ENCODE data around the gene TIMELESS. TPM values are rescaled to one million over a fixed set of nuclear protein-coding genes. Genes with fewer than 3 reads are reported as not detected.
"Not testable (repeated sequence)": the region's sequence is repeated elsewhere in the genome, so short reads cannot be mapped to it uniquely, and the experiment has no call there.

The TIMELESS gene
- total RNA-seq, 1 experiment from 2014 or later: 43.2 TPM

- no TSS peak for BruUV-seq (replicated peaks)
- CTCF ChIA-PET: no interaction called here
- H3K27me3 ChIP-seq (replicated peaks; ENCODE audit: control insufficient read depth, insufficient read depth, low read length): no peaks in the 10 kb centered on the region
- Mint-ChIP-seq H3K27me3 (ENCODE audit: insufficient read depth, unreplicated experiment) (no peaks in the 10 kb centered on the region), H3K4me3 (ENCODE audit: unreplicated experiment) (no peak overlapping the region), H3K36me3 (ENCODE audit: insufficient read depth, unreplicated experiment) (peaks cover 9% of the 10 kb centered on the region), H3K9me3 (ENCODE audit: unreplicated experiment) (no peaks in the 10 kb centered on the region), H3K4me1 (ENCODE audit: low read depth, unreplicated experiment) (no peaks in the 10 kb centered on the region), H3K27ac (ENCODE audit: unreplicated experiment) (no peak overlapping the region)
- H3K36me3 ChIP-seq (ENCODE audit: control insufficient read depth, insufficient read depth, low read length): no peaks in the 10 kb centered on the region
- TF ChIP-seq CTCF (IDR thresholded peaks at IDR 0.05; ENCODE audit: insufficient read depth in 1 of 2, low read depth in 1 of 2, low read length in 1 of 2, severe bottlenecking in 1 of 2, unreplicated experiment in 1 of 2): no peak
- intact Hi-C loops (cut with micrococcal nuclease; ENCODE audit: unreplicated experiment): no loop called here
- DNase-seq: no peak
- H3K9me3 ChIP-seq: no peaks in the 10 kb centered on the region
- POLR2A ChIA-PET: no interaction called here
- no peak overlapping the region for H3K4me3 ChIP-seq (ENCODE audit: low read depth, low read length)
- no peaks in the 10 kb centered on the region for H3K4me1 ChIP-seq
Measured at GRCh38 chr12:56408799-56409417, 40.3 kb downstream of the TIMELESS start.

GRCh38 chr12:56404227-56404626, 45.0 kb downstream of the TIMELESS start:
- POLR2A ChIA-PET; H3K36me3 ChIP-seq (ENCODE audit: control insufficient read depth, insufficient read depth, low read length); H3K4me3 ChIP-seq (ENCODE audit: low read depth, low read length); H3K4me3 Mint-ChIP-seq (ENCODE audit: unreplicated experiment); BruUV-seq (replicated peaks); DNase-seq; H3K36me3 Mint-ChIP-seq (ENCODE audit: insufficient read depth, unreplicated experiment); intact Hi-C loops (cut with micrococcal nuclease; ENCODE audit: unreplicated experiment); H3K9me3 Mint-ChIP-seq (ENCODE audit: unreplicated experiment); H3K27me3 ChIP-seq (replicated peaks; ENCODE audit: control insufficient read depth, insufficient read depth, low read length); H3K27ac Mint-ChIP-seq (ENCODE audit: unreplicated experiment); CTCF ChIA-PET; H3K4me1 Mint-ChIP-seq (ENCODE audit: low read depth, unreplicated experiment); H3K9me3 ChIP-seq; H3K27me3 Mint-ChIP-seq (ENCODE audit: insufficient read depth, unreplicated experiment): not testable (repeated sequence)
- H3K4me1 ChIP-seq: peaks cover 16% of the 10 kb centered on the region

- H3K9me3 Mint-ChIP-seq (ENCODE audit: unreplicated experiment): peaks cover 10% of the 10 kb centered on the region
- BruUV-seq (replicated peaks); intact Hi-C loops (cut with micrococcal nuclease; ENCODE audit: unreplicated experiment): not testable (repeated sequence)
Measured at GRCh38 chr12:56401612-56402011, 47.6 kb downstream of the TIMELESS start.

GRCh38 chr12:56401125-56401524, 48.1 kb downstream of the TIMELESS start:
- peaks cover 16% of the 10 kb centered on the region for H3K4me1 ChIP-seq
- H3K4me1 Mint-ChIP-seq (ENCODE audit: low read depth, unreplicated experiment); H3K36me3 Mint-ChIP-seq (ENCODE audit: insufficient read depth, unreplicated experiment); H3K27me3 ChIP-seq (replicated peaks; ENCODE audit: control insufficient read depth, insufficient read depth, low read length); intact Hi-C loops (cut with micrococcal nuclease; ENCODE audit: unreplicated experiment); H3K4me3 Mint-ChIP-seq (ENCODE audit: unreplicated experiment); DNase-seq; CTCF ChIA-PET; H3K36me3 ChIP-seq (ENCODE audit: control insufficient read depth, insufficient read depth, low read length); H3K4me3 ChIP-seq (ENCODE audit: low read depth, low read length); BruUV-seq (replicated peaks); H3K27me3 Mint-ChIP-seq (ENCODE audit: insufficient read depth, unreplicated experiment): not testable (repeated sequence)
- POLR2A ChIA-PET: interaction anchor here (0.6 kb wide), 1 partner anchor 85 kb away, joined by 3 read pairs; no protein-coding TSS in a partner anchor
- peak overlapping the region; percentile 69 for H3K27ac Mint-ChIP-seq (ENCODE audit: unreplicated experiment)
- H3K9me3 ChIP-seq: peaks cover 12% of the 10 kb centered on the region
- H3K9me3 Mint-ChIP-seq (ENCODE audit: unreplicated experiment): peaks cover 10% of the 10 kb centered on the region

More at GRCh38 chr12:56401612-56402011, 47.6 kb downstream of the TIMELESS start:
- Histone ChIP-seq H3K9me3 (peaks cover 12% of the 10 kb centered on the region), H3K4me1 (peaks cover 16% of the 10 kb centered on the region)
- H3K36me3 Mint-ChIP-seq (ENCODE audit: insufficient read depth, unreplicated experiment); H3K27me3 ChIP-seq (replicated peaks; ENCODE audit: control insufficient read depth, insufficient read depth, low read length); DNase-seq; H3K4me3 Mint-ChIP-seq (ENCODE audit: unreplicated experiment); CTCF ChIA-PET; H3K27me3 Mint-ChIP-seq (ENCODE audit: insufficient read depth, unreplicated experiment); H3K4me1 Mint-ChIP-seq (ENCODE audit: low read depth, unreplicated experiment); H3K4me3 ChIP-seq (ENCODE audit: low read depth, low read length); H3K36me3 ChIP-seq (ENCODE audit: control insufficient read depth, insufficient read depth, low read length): not testable (repeated sequence)
- POLR2A ChIA-PET: interaction anchor here (0.6 kb wide), 1 partner anchor 85 kb away, joined by 3 read pairs; no protein-coding TSS in a partner anchor
- peak overlapping the region; percentile 69 for H3K27ac Mint-ChIP-seq (ENCODE audit: unreplicated experiment)

- H3K4me3 Mint-ChIP-seq (ENCODE audit: unreplicated experiment); H3K27ac Mint-ChIP-seq (ENCODE audit: unreplicated experiment); intact Hi-C loops (cut with micrococcal nuclease; ENCODE audit: unreplicated experiment); CTCF ChIA-PET; POLR2A ChIA-PET; H3K36me3 ChIP-seq (ENCODE audit: control insufficient read depth, insufficient read depth, low read length); H3K27me3 Mint-ChIP-seq (ENCODE audit: insufficient read depth, unreplicated experiment); H3K4me1 Mint-ChIP-seq (ENCODE audit: low read depth, unreplicated experiment); BruUV-seq (replicated peaks); DNase-seq; H3K27me3 ChIP-seq (replicated peaks; ENCODE audit: control insufficient read depth, insufficient read depth, low read length); H3K36me3 Mint-ChIP-seq (ENCODE audit: insufficient read depth, unreplicated experiment); H3K4me3 ChIP-seq (ENCODE audit: low read depth, low read length): not testable (repeated sequence)
- peaks cover 10% of the 10 kb centered on the region for H3K9me3 Mint-ChIP-seq (ENCODE audit: unreplicated experiment)
- peaks cover 16% of the 10 kb centered on the region for H3K4me1 ChIP-seq
- peaks cover 17% of the 10 kb centered on the region for H3K9me3 ChIP-seq
Measured at GRCh38 chr12:56399466-56399865, 49.8 kb downstream of the TIMELESS start.

Data from Caco-2 (cell line).